Fibroblast of the aortic adventitia (primary cell): ENCODE results near the gene TPR. TPM values are rescaled to one million over a fixed set of nuclear protein-coding genes. Genes with fewer than 3 reads are reported as not detected.
"Not testable (repeated sequence)": the region's sequence is repeated elsewhere in the genome, so short reads cannot be mapped to it uniquely, and the experiment has no call there.

ENCODE experiments used
- DNase-seq: peaks from one replicate; pipeline ENCODE4 v3.0.0-alpha.2; 2010; ENCODE audit warnings: low read depth
- H3K4me3 ChIP-seq: 2 replicates; pipeline ENCODE4 v1.5.1; 2011; ENCODE audit warnings: low read depth, mild to moderate bottlenecking, control low read depth, low read length, moderate library complexity
- CTCF ChIP-seq: IDR thresholded peaks from 2 replicates; pipeline ENCODE4 v1.5.1; 2011; ENCODE audit warnings: mild to moderate bottlenecking, low read length, control low read depth, inconsistent platforms; ENCODE audit not compliant: insufficient read depth
- total RNA-seq: library from RNA; depleted of rRNA; stranded (reverse); fragments of >200 nt; gene quantifications from 2 replicates; pipeline ENCODE4 v1.2.3, GENCODE V29; 2012; ENCODE audit warnings: low replicate concordance

The TPR gene
- total RNA-seq, 1 donor, result 105 TPM

- no peak for DNase-seq
- H3K4me3 ChIP-seq, result no peak overlapping the region
- no peak for TF ChIP-seq CTCF
These were observed 11.8 kb upstream of the TPR start for GRCh38 chr1:186386725-186387383.

- TF ChIP-seq CTCF, result no peak
- peak overlapping the region; percentile 93 for H3K4me3 ChIP-seq
- DNase-seq, result no peak
These were observed 871 bp upstream of the TPR start for GRCh38 chr1:186375929-186376319.

DNA sequence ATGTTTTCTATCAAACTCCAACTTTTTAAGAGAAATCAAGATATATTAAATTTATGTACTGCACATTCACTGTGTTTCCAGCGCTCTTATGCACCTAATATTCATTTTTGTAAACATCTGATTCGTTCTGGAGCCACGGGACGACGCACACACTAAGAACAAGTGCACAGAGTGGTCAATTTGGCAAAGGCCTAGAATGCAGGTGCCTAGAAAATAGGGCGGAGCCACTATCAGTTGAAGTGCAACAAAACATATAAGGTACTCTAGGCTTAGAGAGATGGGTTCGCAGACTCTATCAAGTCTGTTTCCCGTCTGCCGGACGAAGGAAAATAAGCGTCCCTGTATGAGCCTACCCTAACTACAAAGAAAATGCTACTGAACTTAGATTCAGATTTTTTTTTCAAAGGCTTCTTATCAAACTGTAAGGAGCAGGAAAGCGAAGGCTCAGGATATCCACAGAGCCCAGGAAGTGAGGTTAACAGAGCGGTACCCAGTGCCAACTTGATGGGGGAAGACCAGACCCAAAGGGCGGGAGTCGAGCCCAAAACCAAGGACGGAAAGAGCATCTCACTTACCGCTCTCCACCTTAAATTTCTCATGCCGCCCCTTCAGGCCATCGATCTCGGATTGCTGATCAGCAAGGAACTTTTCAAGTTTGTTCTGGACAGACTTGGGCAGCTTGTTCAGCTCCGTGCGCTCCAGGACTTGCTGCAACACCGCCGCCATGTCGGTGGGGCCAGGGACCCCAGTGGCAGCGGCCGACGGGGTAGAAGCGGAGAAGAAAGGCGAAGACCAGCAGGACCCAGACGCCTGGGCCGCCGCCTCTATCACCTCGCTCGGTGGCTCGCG, 526 bp downstream of the TPR start:
- DNase-seq, result peak; percentile 51
- peak overlapping the region; percentile 93 for H3K4me3 ChIP-seq

DNA sequence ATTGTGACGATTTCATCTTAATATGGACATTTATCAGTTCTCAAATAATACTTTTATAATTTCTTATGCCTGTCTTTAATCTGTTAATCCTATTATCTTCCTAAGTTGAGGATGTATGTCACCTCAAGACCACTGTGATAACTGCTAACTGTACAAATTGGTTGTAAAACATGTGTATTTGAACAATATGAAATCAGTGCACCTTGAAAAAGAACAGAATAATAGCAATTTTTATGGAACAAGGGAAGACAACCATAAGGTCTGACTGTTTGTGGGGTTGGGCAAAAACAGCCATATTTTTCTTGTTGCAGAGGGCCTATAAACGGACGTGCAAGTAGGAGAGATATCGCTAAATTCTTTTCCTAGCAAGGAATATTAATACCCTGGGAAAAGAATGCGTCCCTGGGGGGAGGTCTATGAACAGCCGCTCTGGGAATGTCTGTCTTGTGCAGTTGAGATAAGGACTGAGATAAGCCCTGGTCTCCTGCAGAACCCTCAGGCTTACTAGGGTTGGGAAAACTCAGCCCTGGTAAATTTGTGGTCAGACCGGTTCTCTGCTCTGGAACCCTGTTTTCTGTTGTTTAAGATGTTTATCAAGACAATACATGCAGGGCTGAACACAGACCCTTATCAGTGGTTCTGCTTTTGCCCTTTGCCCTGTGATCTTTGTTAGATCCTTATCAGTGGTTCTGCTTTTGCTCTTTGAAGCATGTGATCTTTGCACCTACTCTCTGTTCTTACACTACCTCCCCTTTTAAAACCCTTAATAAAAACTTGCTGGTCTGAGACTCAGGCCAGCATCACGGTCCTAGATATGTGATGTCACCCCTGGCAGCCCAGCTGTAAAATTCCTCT, 27.0 kb downstream of the TPR start:
- DNase-seq, result peak; percentile 4
- H3K4me3 ChIP-seq, result not testable (repeated sequence)

More for the DNA sequence above, 526 bp downstream of the TPR start:
- no peak for TF ChIP-seq CTCF

DNA sequence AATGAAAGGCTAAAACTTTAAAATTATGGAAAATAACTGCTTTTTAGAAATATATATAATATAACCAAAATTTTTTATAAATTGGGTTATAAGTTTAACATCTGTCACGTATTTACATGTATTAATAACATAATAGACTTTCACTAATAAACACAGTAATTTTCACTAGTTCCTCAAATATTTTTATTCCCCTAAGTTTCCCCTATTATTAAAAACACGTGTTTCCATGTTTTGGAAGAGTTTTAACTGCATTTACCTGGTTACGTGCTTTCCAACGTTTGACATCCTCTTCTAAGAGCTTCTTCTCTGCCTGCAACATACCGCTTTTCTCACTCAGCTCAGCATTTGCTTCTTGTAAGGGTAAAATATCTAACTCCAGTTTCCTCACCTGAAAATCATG, 34.3 kb downstream of the TPR start:
- DNase-seq, result no peak
- no peak for TF ChIP-seq CTCF
- H3K4me3 ChIP-seq, result no peak overlapping the region

- no peak for TF ChIP-seq CTCF
- H3K4me3 ChIP-seq, result no peak overlapping the region
- no peak for DNase-seq
These were observed 37.5 kb downstream of the TPR start for GRCh38 chr1:186337554-186337953.

DNA sequence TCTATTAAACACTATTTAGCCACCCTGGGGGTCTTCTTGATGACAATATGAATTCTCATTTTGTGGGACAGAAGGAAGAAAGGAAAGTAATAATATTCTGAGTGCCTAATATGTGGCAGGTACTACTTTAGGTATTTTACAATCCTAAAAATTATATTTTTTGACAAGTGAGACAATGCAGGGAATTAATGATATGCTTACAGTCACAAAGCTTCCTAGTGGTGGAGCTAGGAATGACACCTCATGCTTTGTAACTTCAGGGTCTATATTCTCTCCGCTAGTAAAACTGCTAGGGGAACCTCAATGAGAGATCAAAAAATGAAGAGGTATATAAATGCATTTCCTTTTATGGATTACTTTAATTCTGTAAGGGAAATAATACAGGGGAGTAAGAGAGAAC, 44.3 kb downstream of the TPR start:
- peak; percentile 61 for TF ChIP-seq CTCF
- H3K4me3 ChIP-seq, result no peak overlapping the region
- DNase-seq, result no peak
